GM21529 (cell line): ENCODE measurements around the gene AMZ1.

Experiments used
- ATAC-seq: cut with Tn5 transposase; IDR thresholded peaks from one replicate; pipeline ENCODE4 v1.9.1; 2021; ENCODE audit not compliant: unreplicated experiment

Gene AMZ1

GRCh38 chr7:2651336-2651735 is 36.7 kb upstream of the AMZ1 start:
- no peak for ATAC-seq

GRCh38 chr7:2651847-2652735 is 35.9 kb upstream of the AMZ1 start:
- ATAC-seq, result no peak

GRCh38 chr7:2652736-2653060 is 35.3 kb upstream of the AMZ1 start:
- no peak for ATAC-seq

GRCh38 chr7:2654059-2654458 is 33.9 kb upstream of the AMZ1 start:
- no peak for ATAC-seq

GRCh38 chr7:2655870-2656614 is 32.0 kb upstream of the AMZ1 start:
- ATAC-seq, result no peak

GRCh38 chr7:2657208-2657607 is 30.8 kb upstream of the AMZ1 start:
- no peak for ATAC-seq

- ATAC-seq, result no peak
Observed at GRCh38 chr7:2657920-2658671, 29.9 kb upstream of the AMZ1 start.

- ATAC-seq, result no peak
Observed at GRCh38 chr7:2658941-2659340, 29.1 kb upstream of the AMZ1 start.

GRCh38 chr7:2659556-2660358 is 28.2 kb upstream of the AMZ1 start:
- no peak for ATAC-seq

GRCh38 chr7:2660359-2661095 is 27.5 kb upstream of the AMZ1 start:
- no peak for ATAC-seq

GRCh38 chr7:2661096-2661449 is 26.9 kb upstream of the AMZ1 start:
- ATAC-seq, result no peak

GRCh38 chr7:2661602-2662272 is 26.3 kb upstream of the AMZ1 start:
- no peak for ATAC-seq

GRCh38 chr7:2662273-2663120 is 25.5 kb upstream of the AMZ1 start:
- no peak for ATAC-seq

- no peak for ATAC-seq
Observed at GRCh38 chr7:2663121-2663886, 24.7 kb upstream of the AMZ1 start.

GRCh38 chr7:2663960-2664359 is 24.0 kb upstream of the AMZ1 start:
- ATAC-seq, result no peak

- no peak for ATAC-seq
Observed at GRCh38 chr7:2665359-2665791, 22.6 kb upstream of the AMZ1 start.

- no peak for ATAC-seq
Observed at GRCh38 chr7:2666155-2666554, 21.8 kb upstream of the AMZ1 start.
